Activated CD8-positive, alpha-beta T cell treated with anti-CD3 and anti-CD28 coated beads, Interleukin-2, amount 10 ng/mL, durations not matched to agents 7 days and 5 days (primary cell): ENCODE data around the gene HBQ1. TPM values are rescaled to one million over a fixed set of nuclear protein-coding genes. Genes with fewer than 3 reads are reported as not detected.
"Not testable (repeated sequence)": the region's sequence is repeated elsewhere in the genome, so short reads cannot be mapped to it uniquely, and the experiment has no call there.

Experiments used
- ATAC-seq: fragments of 150-1000 bp; cut with Tn5 transposase; one replicate; pipeline ENCODE4 v1.10.0; 2021; ENCODE audit warnings: moderate library complexity
- CTCF ChIA-PET: fragments of 350-600 bp; sonication (Branson Sonifier 250); formaldehyde crosslinking; loops from one replicate; lab custom pipeline; 2021; ENCODE audit warnings: antibody characterized with exemption; lab: Charles Lee
- POLR2A ChIA-PET: fragments of 350-600 bp; sonication (Branson Sonifier 250); formaldehyde crosslinking; loops from one replicate; lab custom pipeline; 2021; ENCODE audit warnings: antibody characterized with exemption; lab: Charles Lee
- DNase-seq: peaks from one replicate; pipeline ENCODE4 v3.0.0-alpha.2; 2020
- H3K27ac Mint-ChIP-seq: one replicate; pipeline ENCODE4 v1.8.0; 2021; ENCODE audit warnings: mild to moderate bottlenecking, mixed read lengths
- H3K27me3 Mint-ChIP-seq: one replicate; pipeline ENCODE4 v1.8.0; 2021; ENCODE audit warnings: low read depth, mixed read lengths
- H3K36me3 Mint-ChIP-seq: one replicate; pipeline ENCODE4 v1.8.0; 2021; ENCODE audit warnings: low read depth, mixed read lengths
- H3K4me1 Mint-ChIP-seq: one replicate; pipeline ENCODE4 v1.8.0; 2021; ENCODE audit warnings: low read depth, mixed read lengths
- H3K4me3 Mint-ChIP-seq: one replicate; pipeline ENCODE4 v1.8.0; 2021; ENCODE audit warnings: mild to moderate bottlenecking, mixed read lengths
- H3K9me3 Mint-ChIP-seq: one replicate; pipeline ENCODE4 v1.8.0; 2022; ENCODE audit warnings: mixed read lengths; ENCODE audit not compliant: insufficient read depth
- total RNA-seq, 2 experiments: library from RNA; stranded (reverse); gene quantifications; one replicate each; pipeline ENCODE4 v1.2.3, GENCODE V29; 2021

The HBQ1 gene
- total RNA-seq, 2 experiments from 2014 or later = not detected

- H3K9me3 Mint-ChIP-seq, H3K4me3 Mint-ChIP-seq, ATAC-seq, H3K4me1 Mint-ChIP-seq, POLR2A ChIA-PET, H3K36me3 Mint-ChIP-seq, H3K27ac Mint-ChIP-seq, DNase-seq, CTCF ChIA-PET: not testable (repeated sequence)
- peaks cover 40% of the 10 kb centered on the region for H3K27me3 Mint-ChIP-seq
Observed at GRCh38 chr16:163139-163538, 17.1 kb upstream of the HBQ1 start.

DNA sequence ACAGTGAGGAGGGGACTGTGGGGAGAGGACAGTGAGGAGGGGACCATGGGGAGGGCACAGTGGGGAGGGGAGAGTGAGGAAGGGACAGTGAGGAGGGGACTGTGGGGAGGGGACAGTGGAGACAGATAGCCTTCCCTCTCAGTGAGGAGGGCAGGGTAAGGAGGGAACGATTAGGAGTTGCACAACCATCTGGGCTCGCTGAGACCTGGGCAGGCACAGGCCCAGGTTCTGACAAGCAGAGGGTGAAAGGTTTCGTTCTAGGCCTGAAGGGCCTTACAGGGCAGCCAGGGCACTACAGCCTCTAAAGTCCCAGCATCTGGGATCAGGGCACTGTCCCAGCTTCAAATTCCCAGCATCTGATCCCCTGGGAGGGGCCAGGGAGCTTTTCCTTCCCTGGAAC, 16.6 kb upstream of the HBQ1 start:
- CTCF ChIA-PET, H3K4me3 Mint-ChIP-seq, H3K9me3 Mint-ChIP-seq, POLR2A ChIA-PET, DNase-seq, H3K27ac Mint-ChIP-seq, ATAC-seq, H3K36me3 Mint-ChIP-seq, H3K4me1 Mint-ChIP-seq: not testable (repeated sequence)
- H3K27me3 Mint-ChIP-seq = peaks cover 41% of the 10 kb centered on the region

DNA sequence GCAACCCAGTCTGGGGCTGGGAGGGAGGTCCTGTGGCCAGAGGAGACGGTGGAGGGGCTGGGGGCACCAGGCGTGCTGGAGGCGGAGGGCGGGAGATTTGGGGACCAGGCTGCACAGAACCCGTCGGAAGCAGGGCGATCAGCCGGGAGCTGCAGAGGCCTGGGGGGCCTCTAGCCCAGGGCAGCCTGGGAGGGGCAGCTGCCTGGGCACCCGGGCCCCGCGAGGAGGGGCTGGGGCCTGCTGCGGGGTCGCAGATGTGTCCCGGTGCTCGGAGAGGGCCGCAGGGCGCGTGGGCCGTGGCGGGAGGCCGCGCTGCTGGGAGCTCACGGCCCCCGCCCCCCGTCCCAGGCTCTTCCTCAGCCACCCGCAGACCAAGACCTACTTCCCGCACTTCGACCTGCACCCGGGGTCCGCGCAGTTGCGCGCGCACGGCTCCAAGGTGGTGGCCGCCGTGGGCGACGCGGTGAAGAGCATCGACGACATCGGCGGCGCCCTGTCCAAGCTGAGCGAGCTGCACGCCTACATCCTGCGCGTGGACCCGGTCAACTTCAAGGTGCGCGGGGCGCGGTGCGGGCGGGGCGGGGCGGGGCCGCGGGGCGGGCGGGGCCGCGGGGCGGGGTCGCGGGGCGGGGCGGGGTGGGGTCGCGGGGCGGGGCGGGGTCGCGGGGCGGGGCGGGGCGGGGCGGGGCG, 16.0 kb upstream of the HBQ1 start:
- DNase-seq, H3K27ac Mint-ChIP-seq, POLR2A ChIA-PET, H3K36me3 Mint-ChIP-seq, H3K4me3 Mint-ChIP-seq, CTCF ChIA-PET, H3K9me3 Mint-ChIP-seq, H3K4me1 Mint-ChIP-seq: not testable (repeated sequence)
- peak; percentile 59 for ATAC-seq
- peaks cover 42% of the 10 kb centered on the region for H3K27me3 Mint-ChIP-seq

- Mint-ChIP-seq H3K4me3 (no peak overlapping the region), H3K36me3 (no peaks in the 10 kb centered on the region), H3K4me1 (peaks cover 5% of the 10 kb centered on the region), H3K27ac (no peak overlapping the region), H3K9me3 (no peaks in the 10 kb centered on the region), H3K27me3 (peaks cover 40% of the 10 kb centered on the region)
- ChIA-PET CTCF (no interaction called here), POLR2A (no interaction called here)
- peak; percentile 43 for ATAC-seq
- no peak for DNase-seq
Observed at GRCh38 chr16:164827-165538, 15.3 kb upstream of the HBQ1 start.

- Mint-ChIP-seq H3K4me3 (peak within 1 kb of the TSS; percentile 31), H3K27ac (no peak within 1 kb of the TSS)
Observed at GRCh38 chr16:165539-166374, 14.5 kb upstream of the HBQ1 start, which contains the start of gene HBM. Gene HBM (plus strand): TSS chr16:165978. CDS start chr16:165998, 20 bp downstream.

DNA sequence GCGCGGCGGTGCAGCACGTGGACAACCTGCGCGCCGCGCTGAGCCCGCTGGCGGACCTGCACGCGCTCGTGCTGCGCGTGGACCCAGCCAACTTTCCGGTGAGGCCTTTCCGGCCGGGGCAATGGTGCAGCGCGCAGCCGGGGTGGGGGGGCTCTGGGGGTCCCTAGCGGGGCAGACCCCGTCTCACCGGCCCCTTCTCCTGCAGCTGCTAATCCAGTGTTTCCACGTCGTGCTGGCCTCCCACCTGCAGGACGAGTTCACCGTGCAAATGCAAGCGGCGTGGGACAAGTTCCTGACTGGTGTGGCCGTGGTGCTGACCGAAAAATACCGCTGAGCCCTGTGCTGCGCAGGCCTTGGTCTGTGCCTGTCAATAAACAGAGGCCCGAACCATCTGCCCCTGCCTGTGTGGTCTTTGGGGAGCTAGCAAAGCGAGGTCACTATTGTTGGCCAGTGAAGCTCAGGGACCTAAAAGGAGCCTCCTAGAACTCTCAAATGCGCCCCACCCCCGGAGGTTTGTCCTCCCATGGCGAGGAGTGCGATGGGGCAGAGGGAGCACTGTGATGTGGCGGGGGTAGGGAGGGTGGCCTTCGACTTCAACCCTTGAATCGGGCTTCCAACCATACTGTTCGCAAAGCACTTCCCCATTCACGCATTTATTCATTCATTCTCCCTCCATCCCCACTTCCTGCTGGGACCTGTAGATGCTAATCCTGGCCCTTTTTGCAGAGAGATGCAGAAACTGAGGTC, 13.7 kb upstream of the HBQ1 start:
- H3K36me3 Mint-ChIP-seq = no peaks in the 10 kb centered on the region
- POLR2A ChIA-PET = no interaction called here

More at GRCh38 chr16:165539-166374, 14.5 kb upstream of the HBQ1 start, which contains the start of gene HBM:
- H3K36me3 Mint-ChIP-seq = no peaks in the 10 kb centered on the region
- peak; percentile 13 for ATAC-seq
- no peaks in the 10 kb centered on the region for H3K9me3 Mint-ChIP-seq
- H3K27me3 Mint-ChIP-seq = peaks cover 45% of the 10 kb centered on the region
- ChIA-PET CTCF (no interaction called here), POLR2A (no interaction called here)
- H3K4me1 Mint-ChIP-seq = peaks cover 5% of the 10 kb centered on the region
- no peak for DNase-seq

GRCh38 chr16:167122-167690, 13.1 kb upstream of the HBQ1 start:
- CTCF ChIA-PET = interaction anchor here (1.2 to 1.3 kb wide), 2 partner anchors 13 to 16 kb away, joined by 3 to 6 read pairs; partner anchors contain the start of gene HBQ1
- ATAC-seq (no peak), DNase-seq (no peak)
- H3K9me3 Mint-ChIP-seq = no peaks in the 10 kb centered on the region
- H3K36me3 Mint-ChIP-seq = no peaks in the 10 kb centered on the region
- POLR2A ChIA-PET = no interaction called here
- H3K27ac Mint-ChIP-seq = no peak overlapping the region
- peaks cover 52% of the 10 kb centered on the region for H3K27me3 Mint-ChIP-seq
- H3K4me3 Mint-ChIP-seq = no peak overlapping the region
- peaks cover 5% of the 10 kb centered on the region for H3K4me1 Mint-ChIP-seq

More for the DNA sequence above, 13.7 kb upstream of the HBQ1 start:
- H3K9me3 Mint-ChIP-seq = no peaks in the 10 kb centered on the region
- H3K27ac Mint-ChIP-seq = no peak overlapping the region
- DNase-seq = no peak
- H3K4me1 Mint-ChIP-seq = peaks cover 5% of the 10 kb centered on the region
- H3K4me3 Mint-ChIP-seq = no peak overlapping the region
- H3K27me3 Mint-ChIP-seq = peaks cover 48% of the 10 kb centered on the region
- ATAC-seq = no peak
- CTCF ChIA-PET = no interaction called here

DNA sequence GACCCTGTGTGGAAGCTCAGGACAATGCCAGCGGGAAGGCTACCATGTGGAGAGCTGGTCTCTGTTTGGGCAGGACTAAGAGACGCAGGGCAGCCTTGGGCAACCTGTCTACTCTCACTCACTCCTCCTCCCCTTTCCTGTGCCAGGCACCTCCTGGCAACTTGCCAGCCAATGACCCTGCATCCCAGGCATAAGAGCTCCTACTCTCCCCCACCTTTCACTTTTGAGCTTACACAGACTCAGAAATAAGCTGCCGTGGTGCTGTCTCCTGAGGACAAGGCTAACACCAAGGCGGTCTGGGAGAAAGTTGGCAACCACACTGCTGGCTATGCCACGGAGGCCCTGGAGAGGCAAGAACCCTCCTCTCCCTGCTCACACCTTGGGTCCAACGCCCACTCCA, 11.8 kb upstream of the HBQ1 start:
- Mint-ChIP-seq H3K9me3 (no peaks in the 10 kb centered on the region), H3K4me3 (no peak overlapping the region), H3K36me3 (no peaks in the 10 kb centered on the region), H3K4me1 (peaks cover 5% of the 10 kb centered on the region), H3K27ac (no peak overlapping the region), H3K27me3 (peaks cover 54% of the 10 kb centered on the region)
- no peak for ATAC-seq
- DNase-seq = no peak
- ChIA-PET POLR2A (no interaction called here), CTCF (interaction anchor here (0.9 to 1.3 kb wide), 3 partner anchors 11 to 102 kb away, joined by 3 to 6 read pairs (median 3); partner anchors contain the start of gene HBQ1)

DNA sequence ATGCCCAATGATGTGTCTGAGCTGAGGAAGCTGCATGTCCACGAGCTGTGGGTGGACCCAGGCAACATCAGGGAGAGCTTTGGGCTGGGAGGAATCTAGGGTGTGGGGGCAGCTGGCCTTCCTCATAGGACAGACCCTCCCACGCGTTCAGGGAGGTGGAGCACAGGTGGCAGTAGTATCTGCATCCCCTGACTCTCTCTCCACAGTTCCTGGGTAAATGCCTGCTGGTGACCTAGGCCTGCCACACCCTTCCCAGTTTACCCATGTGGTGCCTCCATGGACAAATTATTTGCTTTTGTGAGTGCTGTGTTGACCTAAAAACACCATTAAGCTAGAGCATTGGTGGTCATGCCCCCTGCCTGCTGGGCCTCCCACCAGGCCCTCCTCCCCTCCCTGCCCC, 11.2 kb upstream of the HBQ1 start:
- ChIA-PET POLR2A (no interaction called here), CTCF (interaction anchor here (0.9 to 1.3 kb wide), 2 partner anchors 10 to 103 kb away, joined by 3 read pairs; no protein-coding TSS in a partner anchor)
- Mint-ChIP-seq H3K27me3 (peaks cover 56% of the 10 kb centered on the region), H3K9me3 (no peaks in the 10 kb centered on the region), H3K36me3 (no peaks in the 10 kb centered on the region), H3K4me1 (peaks cover 6% of the 10 kb centered on the region), H3K27ac (no peak overlapping the region), H3K4me3 (no peak overlapping the region)
- no peak for DNase-seq
- no peak for ATAC-seq

- H3K9me3 Mint-ChIP-seq, H3K4me3 Mint-ChIP-seq, DNase-seq, ATAC-seq, POLR2A ChIA-PET, H3K36me3 Mint-ChIP-seq, H3K27ac Mint-ChIP-seq, CTCF ChIA-PET: not testable (repeated sequence)
- Mint-ChIP-seq H3K27me3 (peaks cover 62% of the 10 kb centered on the region), H3K4me1 (peaks cover 14% of the 10 kb centered on the region)
Observed at GRCh38 chr16:170088-170507, 10.2 kb upstream of the HBQ1 start.

GRCh38 chr16:170788-171187, 9.5 kb upstream of the HBQ1 start:
- POLR2A ChIA-PET = no interaction called here
- H3K27ac Mint-ChIP-seq = no peak overlapping the region
- no peaks in the 10 kb centered on the region for H3K9me3 Mint-ChIP-seq
- peaks cover 63% of the 10 kb centered on the region for H3K27me3 Mint-ChIP-seq
- H3K4me3 Mint-ChIP-seq = no peak overlapping the region
- DNase-seq (no peak), ATAC-seq (no peak)
- CTCF ChIA-PET = no interaction called here
- no peaks in the 10 kb centered on the region for H3K36me3 Mint-ChIP-seq
- peaks cover 19% of the 10 kb centered on the region for H3K4me1 Mint-ChIP-seq
